Cardiac fibroblast (primary cell): ENCODE results near the gene FRAT2.

Source experiments
- DNase-seq, 2 donors: peaks; one replicate each; pipeline versions ENCODE4 v3.0.0 to v3.0.0-alpha.2; 2010; ENCODE audit warnings: low read depth in 2 of 2
- H3K4me3 ChIP-seq, 2 donors: replicated peaks in 1 of 2; 1 replicate in 1 of 2; 2 replicates in 1 of 2; pipeline ENCODE4 v1.5.1; 2011; ENCODE audit warnings: low read depth in 2 of 2, low read length in 2 of 2, mild to moderate bottlenecking in 2 of 2, moderate library complexity in 1 of 2
- CTCF ChIP-seq: IDR thresholded peaks from one replicate; pipeline ENCODE4 v1.5.1; 2011; ENCODE audit warnings: low read depth, mild to moderate bottlenecking, low read length, inconsistent platforms

The FRAT2 gene

GRCh38 chr10:97333601-97334369 lies 744 bp downstream of the FRAT2 start:
- H3K4me3 ChIP-seq = peak overlapping the region; percentile 73
- DNase-seq = peak; percentile 52 to 59
- no peak for TF ChIP-seq CTCF

- no peak for TF ChIP-seq CTCF
- H3K4me3 ChIP-seq = peak overlapping the region; percentile 73
- peak; percentile 49 to 56 for DNase-seq
These were observed 1.3 kb downstream of the FRAT2 start for GRCh38 chr10:97333351-97333600.

- peak; percentile 85 to 89 for DNase-seq
- peak; percentile 42 for TF ChIP-seq CTCF
- peak overlapping the region; percentile 73 for H3K4me3 ChIP-seq
These were observed 1.8 kb downstream of the FRAT2 start for GRCh38 chr10:97332591-97333350.

GRCh38 chr10:97331153-97331703 lies 3.3 kb downstream of the FRAT2 start:
- TF ChIP-seq CTCF = no peak
- no peak for DNase-seq
- H3K4me3 ChIP-seq = no peak overlapping the region

GRCh38 chr10:97329766-97330165 lies 4.8 kb downstream of the FRAT2 start:
- no peak for DNase-seq
- H3K4me3 ChIP-seq = no peak overlapping the region
- TF ChIP-seq CTCF = no peak

- H3K4me3 ChIP-seq = no peak overlapping the region
- DNase-seq = no peak
- TF ChIP-seq CTCF = no peak
These were observed 5.7 kb downstream of the FRAT2 start for GRCh38 chr10:97328646-97329453.
